ENCODE results near the gene FNDC3B.

The FNDC3B gene

DNA sequence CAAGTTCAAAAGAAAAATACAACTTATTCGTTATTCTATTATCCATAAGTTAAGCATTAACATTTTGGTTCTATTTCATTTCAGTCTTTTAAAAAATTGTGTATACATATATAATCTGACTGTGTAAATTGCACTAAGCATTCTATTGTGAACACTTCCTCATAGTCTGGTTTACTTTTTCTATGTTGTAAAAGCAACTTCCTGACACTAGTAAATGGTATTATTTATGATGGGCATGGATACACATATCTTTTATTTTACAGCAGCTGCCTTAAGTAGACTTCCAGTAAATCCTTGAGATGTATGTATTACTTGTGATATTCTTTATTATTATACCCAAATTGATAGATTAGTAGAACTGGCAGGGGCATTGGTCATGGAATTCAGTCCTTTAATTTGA lies 58.2 kb downstream of the FNDC3B start:
- DNase-seq: no peak

DNA sequence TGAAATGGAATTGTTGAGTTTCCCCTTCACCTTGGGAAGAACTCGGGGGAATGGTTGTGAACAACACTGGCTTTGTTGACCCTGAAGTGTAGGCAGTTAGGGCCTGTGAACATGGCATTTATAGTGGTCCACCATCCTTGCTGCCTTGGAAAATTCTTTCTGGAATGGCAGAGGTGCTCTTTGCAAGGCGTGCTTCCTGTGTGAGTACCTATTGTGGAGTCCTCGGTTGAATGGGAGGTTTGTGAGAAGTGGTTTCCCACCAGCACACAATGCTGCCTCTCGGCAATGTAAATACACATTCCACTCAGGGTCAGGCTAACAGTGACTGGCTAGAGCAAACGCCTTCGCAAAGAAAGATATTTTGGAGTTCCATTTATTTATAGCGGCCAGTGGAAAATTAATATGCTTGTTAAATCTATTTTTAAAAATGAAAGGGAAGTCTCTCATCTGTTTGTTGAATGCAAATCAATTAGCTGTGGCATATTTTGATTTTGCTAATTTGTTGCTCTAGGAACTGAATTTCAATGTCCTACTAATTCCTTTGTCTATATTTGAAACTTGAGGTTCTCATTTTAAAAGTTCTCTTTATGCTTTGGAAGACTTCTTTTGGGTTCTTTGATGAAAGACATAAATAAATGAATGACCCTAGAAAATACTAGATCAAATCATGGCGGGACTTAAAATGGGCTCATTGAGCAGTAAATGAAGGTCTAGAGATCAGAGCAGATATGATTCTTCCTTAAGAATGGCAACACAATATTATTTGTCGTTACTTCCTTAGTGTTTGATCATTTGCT lies 59.5 kb downstream of the FNDC3B start:
- DNase-seq: peak; percentile 69

DNA sequence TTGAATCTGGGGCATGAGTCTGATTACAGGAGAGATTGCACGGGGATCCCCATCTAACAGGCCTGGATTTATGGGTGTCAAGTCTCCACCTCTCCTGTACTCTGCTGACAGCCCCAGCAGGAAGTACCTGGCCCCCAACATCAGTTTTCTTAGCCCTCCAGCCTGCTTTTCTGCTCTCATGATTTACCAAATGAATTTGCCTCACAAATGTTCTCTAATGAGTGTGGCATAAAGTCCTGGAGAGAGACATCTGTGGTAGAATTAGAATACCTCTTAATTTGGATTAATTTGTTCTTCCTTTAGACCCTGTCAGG lies 60.1 kb downstream of the FNDC3B start:
- no peak for DNase-seq

DNA sequence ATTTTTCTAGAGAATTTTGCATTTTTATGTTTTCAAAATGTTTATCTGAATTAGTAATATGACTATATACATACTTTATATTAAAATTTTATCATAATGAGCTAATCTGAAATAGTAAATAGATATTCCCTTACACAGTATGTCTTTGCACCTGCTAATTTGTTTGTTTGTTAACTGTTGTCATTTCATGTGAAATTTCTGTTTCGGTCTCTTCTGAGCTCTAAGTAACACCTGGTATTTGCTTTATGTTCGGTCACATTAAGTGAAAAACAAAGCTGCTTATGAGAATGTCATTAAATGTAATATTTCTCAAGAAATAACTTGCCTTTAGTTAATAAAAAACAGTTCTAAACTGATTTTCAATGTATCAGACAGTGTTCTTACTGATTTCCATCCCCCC lies 61.1 kb downstream of the FNDC3B start:
- no peak for DNase-seq

DNA sequence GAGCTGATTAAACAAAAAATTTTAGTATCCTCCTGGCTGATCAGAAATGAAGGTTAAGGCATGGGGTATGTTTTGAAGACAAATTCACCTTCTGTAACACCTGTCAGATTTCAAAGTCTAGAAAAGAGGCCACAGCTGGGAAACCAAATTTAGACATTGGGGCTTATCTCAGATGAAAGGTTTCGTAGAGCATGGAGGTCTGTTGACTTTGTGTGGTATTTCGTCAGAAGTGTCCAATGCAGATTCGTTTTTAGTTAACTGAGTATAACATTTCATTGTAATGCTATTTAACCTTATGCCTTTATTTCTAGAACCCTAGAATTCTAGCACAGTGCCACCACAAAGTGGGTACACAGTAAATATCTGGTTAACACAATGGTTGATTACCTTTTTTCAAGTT lies 61.7 kb downstream of the FNDC3B start:
- DNase-seq: no peak

GRCh38 chr3:172102123-172102882 lies 62.9 kb downstream of the FNDC3B start:
- no peak for DNase-seq

GRCh38 chr3:172102883-172103310 lies 63.5 kb downstream of the FNDC3B start:
- no peak for DNase-seq

- no peak for DNase-seq
Measured at GRCh38 chr3:172103724-172104123, 64.3 kb downstream of the FNDC3B start.

DNA sequence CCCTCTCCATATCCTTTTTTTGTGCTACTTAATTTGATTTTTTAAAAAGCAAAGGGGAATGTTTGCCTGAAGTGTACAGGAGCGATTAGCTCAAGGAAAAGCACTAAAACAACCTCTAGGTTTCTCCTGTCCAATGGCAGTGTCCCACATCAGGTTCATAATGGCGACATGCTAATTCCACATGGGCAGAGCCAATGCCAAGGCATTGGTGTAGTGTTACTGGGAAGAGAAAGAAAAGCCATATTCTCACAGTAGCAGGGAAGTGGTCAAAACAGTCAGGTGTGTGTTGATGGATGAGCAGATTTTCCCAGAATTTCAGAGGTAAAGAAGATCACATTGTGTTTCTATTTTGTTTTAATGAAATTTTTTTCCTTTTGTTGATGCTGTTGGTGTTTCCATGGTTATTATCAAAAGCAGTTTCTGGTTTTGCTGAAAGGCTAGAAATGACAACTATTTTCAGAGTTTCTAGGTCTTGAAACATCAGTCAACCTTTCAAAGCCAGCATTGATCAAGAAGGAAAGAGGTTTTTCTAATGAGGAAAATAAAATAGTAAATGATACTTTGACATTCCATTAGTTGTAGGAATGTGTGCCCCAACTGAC lies 65.2 kb downstream of the FNDC3B start:
- DNase-seq: no peak

DNA sequence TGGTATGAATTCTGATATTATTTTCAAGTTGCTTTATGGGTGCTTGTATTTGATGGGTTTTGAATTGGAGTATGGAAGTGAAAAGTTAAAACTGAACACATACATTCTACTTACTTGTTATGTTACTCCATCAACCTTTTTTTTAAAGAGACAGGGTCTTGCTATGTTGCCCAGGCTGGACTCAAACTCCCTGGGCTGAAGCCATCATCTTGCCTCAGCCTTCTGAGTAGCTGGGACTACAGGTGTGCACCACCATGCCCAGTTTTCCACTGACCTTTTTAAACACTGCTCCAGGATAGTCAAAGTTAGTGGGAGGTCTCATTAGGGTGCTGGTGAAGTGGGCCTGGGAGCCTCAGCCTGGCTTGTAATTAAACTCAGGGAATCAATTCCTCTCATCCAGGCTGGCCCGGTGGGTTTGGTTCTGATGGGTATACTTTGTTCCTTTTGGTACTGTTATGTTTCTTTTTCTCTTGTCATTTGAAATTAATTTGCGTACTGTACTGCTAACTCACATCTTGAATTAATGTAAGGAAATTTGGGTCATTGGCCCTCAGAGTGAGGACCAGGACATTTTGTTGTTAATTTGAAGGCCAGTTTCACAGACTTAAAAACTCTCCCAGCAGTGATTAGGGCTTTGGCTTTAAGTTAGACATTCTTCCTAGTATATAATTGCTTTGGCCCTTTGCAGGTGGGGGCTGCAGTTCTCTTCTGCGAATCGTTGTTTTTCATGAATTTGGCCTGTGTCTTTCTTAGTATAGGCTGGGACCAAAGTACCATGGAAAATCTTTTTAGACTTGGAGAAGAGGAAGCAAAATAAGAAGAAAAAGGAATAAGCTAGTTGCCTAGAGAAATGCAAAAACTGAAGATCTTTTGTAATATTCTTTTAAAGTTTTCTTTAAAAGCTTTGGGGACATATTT lies 66.9 kb downstream of the FNDC3B start:
- DNase-seq: no peak

DNA sequence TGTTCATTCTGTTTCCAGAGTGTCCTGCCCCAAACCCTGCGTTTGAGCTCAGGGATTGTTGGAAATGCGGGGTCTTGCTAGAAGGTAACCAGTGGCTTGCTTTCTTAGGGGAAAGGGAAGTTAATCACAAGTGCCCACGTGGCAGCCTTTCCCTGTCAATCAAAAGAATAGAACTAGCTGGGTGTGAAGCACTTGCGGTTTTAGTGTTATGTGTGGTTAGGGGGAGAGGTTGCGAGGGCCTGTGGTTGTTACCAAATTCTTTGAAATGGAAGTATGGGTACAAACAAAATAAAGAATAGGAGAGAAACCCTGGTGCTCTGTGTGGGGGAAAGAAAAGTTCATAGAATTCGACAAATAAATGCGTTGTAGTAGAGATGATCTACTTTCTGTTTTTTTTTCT lies 67.6 kb downstream of the FNDC3B start:
- DNase-seq: peak; percentile 42

DNA sequence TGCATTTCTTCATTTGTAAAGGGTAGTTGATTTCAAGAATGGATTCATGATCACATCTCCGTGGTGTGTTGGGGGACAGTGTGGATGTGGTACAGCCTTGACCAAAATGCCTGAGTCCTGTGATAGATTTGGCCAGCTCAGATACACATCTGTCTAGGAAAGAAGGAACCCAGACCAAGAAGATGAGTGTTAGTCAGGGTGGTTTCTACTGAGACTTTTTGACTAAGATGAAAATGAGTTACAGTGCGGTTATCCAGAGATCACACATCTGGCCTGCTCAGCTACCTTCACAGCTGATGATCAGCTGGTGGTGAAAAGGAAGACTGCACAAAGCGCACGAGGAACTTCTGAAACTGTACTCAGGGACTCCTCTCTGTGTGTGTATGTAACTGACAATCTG lies 68.0 kb downstream of the FNDC3B start:
- no peak for DNase-seq

DNA sequence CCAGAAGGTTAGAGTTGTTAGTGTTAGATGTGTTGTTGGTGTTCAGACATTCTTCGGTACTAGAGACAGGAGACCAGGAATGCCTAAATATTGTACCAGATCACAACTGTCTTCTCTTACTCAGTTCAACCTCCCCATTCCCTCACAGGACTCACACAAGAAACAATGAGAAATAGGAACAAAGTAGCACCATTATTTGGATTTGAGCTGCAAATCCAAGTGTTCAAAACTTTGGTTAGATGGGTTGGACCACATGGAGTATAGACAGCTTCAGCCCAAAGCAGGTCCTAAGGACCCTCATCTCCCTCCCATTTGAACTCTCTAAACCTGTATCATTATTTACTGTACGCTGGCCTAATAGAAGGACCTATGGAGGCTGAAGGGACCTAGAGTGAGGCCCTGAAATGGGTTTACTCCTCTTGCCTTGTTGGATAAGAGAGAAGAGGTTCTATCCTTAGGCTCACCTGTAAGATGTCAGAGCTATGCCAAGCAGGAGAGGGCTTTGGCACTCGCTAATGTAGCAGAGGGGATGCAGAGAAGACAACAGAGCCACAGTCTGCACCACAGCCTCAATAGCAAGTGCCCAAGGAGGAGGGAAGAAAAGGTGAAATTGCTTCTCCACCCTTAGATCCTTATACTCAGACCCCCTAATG lies 70.9 kb downstream of the FNDC3B start:
- no peak for DNase-seq

DNA sequence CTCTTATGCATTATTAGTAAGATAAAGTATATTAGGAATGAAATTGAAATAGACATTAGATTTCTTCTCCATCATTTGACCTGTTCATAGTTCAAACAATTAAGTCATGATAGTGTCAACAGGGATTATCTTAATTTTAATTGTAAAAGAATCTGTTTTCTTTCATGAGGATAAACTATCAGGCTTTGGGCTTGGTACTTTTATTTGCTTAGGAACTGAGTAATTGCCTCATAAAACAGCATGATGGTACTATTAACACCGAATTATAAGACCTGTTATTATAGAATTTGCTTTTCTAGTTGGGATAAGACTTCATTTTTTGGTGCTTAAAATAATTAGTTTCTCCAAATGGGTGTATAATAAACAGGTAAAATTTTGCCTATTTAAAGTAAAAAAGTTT lies 71.8 kb downstream of the FNDC3B start:
- no peak for DNase-seq

DNA sequence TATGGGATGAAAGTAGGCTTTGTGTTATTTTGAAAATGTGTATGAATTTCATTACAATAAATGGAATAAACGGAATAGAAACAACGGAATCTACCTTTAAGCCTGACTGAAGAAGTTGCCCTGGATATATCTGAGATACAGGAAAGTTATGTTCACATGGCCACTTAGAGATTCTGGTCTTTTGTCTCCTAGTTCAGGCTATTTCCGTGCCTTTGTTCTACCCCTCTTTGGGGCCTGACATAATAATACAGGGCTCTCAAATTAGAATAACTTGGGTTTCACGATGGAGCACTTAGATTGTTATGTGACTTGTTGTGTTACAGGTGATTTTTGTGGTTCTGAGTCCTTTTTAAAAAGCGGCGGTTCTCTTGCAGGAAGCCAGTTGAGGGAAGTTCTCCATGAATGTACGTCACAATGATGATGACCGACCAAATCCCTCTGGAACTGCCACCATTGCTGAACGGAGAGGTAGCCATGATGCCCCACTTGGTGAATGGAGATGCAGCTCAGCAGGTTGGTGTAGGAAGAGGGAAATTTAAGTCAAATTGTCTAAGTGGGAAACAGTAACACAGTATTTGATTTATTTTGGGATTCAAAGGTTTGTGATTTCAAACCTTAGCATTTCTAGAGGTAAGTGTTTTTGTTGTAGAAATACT lies 72.8 kb downstream of the FNDC3B start:
- no peak for DNase-seq

- DNase-seq: no peak
Measured at GRCh38 chr3:172112734-172113120, 73.3 kb downstream of the FNDC3B start.

DNA sequence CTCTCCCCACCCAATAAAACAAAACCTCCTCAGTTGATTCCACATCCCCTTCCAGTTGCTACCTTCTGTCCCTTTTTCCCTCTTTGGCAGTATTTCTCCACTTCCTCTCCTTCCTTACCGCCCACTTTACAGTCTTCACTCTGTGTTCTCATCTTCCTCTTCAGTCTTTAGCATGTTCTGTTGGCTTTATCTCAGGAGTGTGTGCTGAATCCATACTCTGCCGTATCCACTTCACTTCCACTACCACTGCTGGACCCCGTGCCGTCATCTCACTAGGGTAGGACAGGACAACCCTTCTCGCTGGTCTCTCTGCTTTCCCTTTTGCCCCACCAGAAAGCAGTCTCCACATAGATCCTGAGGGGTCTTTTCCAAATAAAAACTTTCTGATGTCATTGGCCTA lies 74.3 kb downstream of the FNDC3B start:
- no peak for DNase-seq

DNA sequence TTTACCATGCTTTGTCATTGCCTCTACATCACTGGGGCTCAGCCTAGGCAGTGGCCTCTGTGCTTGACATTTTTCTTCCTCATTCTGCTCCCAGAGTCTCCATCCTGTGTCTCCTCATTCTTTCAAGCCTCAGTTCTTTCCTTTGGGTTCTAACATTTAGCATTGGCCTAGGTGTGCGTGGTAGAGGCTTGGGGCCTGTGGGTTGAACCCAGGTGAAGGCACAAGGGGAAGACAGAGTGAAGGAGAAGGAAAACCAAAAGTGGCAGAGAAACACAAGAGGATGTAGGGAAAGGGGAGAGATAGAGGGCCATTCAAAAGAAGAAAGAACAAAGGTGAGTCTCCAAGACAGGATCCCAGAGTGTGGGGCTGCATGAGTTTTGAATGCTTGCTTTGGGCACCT lies 75.7 kb downstream of the FNDC3B start:
- no peak for DNase-seq

DNA sequence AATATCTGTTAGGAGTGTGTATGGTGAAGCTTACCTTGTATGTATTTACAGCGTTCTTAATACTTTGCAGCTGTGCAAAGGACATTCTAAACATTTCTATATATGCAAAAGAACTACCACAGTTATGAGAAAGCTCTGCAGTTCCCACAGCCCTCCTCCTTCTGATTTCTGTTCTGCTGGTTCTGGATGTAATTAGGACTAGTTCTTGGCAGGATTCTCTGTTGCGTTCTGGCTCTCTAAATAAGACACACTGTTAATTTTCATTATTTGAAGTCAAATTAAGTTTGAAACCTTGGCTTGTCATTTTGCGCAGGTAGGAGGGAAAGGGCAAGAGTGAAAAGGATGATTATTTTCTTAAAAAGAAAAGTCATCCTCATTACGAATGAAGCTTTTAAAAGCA lies 76.4 kb downstream of the FNDC3B start:
- no peak for DNase-seq

DNA sequence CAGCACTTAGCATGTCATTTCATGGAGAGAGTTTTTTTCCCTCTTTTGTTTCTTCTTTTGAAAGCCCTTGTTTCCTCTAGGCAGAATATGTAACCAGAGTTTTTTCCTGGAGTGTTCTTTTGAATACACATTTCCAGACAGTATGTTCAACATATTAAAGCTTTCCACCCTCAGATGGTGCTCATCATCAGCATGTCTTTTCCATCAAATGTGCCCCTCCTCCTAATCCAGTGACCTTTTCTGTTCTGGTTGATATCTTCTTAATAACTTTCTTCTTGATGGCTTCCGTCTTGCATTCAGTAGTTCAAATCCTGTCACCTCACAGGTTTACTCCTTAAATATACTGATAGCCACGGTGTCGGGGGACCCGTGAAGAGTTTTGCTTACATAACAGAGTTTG lies 78.6 kb downstream of the FNDC3B start:
- no peak for DNase-seq

GRCh38 chr3:172119266-172119969 lies 80.0 kb downstream of the FNDC3B start:
- no peak for DNase-seq
